Choroid plexus epithelial cell (primary cell): ENCODE data around the gene SPTLC1.
"Not testable (repeated sequence)": the region's sequence is repeated elsewhere in the genome, so short reads cannot be mapped to it uniquely, and the experiment has no call there.

Experiments used
- DNase-seq: peaks from one replicate; pipeline ENCODE4 v3.0.0-alpha.2; 2010; ENCODE audit warnings: low read depth
- H3K4me3 ChIP-seq: 2 replicates; pipeline ENCODE4 v1.5.1; 2011; ENCODE audit warnings: low read depth, mild to moderate bottlenecking, control low read depth, low read length, moderate library complexity
- TF ChIP-seq, protein P1 (sequence below): conservative IDR thresholded peaks from 2 replicates; pipeline ENCODE4 v1.5.1; 2011; ENCODE audit warnings: low read depth, mild to moderate bottlenecking, control low read depth, inconsistent platforms, low read length, moderate library complexity

Gene SPTLC1

GRCh38 chr9:92136184-92136858 is 21.1 kb upstream of the SPTLC1 start:
- H3K4me3 ChIP-seq = no peak overlapping the region
- TF ChIP-seq, protein P1, sequence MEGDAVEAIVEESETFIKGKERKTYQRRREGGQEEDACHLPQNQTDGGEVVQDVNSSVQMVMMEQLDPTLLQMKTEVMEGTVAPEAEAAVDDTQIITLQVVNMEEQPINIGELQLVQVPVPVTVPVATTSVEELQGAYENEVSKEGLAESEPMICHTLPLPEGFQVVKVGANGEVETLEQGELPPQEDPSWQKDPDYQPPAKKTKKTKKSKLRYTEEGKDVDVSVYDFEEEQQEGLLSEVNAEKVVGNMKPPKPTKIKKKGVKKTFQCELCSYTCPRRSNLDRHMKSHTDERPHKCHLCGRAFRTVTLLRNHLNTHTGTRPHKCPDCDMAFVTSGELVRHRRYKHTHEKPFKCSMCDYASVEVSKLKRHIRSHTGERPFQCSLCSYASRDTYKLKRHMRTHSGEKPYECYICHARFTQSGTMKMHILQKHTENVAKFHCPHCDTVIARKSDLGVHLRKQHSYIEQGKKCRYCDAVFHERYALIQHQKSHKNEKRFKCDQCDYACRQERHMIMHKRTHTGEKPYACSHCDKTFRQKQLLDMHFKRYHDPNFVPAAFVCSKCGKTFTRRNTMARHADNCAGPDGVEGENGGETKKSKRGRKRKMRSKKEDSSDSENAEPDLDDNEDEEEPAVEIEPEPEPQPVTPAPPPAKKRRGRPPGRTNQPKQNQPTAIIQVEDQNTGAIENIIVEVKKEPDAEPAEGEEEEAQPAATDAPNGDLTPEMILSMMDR = no peak
- DNase-seq = no peak

DNA sequence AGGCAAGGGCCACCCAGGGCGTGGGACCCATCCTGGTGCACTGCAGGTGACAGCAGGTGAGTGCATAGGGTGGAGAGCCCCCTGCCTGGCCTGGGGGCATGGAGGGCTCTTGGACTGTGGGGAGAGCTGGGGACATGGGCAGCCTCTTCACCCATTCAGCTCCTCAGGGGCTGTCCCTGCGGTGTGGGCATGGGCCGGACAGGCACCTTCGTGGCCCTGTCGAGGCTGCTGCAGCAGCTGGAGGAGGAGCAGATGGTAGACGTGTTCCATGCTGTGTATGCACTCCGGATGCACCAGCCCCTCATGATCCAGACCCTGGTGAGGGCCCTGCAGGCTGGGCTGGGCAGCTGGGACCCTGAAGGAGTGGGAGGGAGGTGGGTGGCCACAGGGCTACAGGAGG is 20.4 kb upstream of the SPTLC1 start:
- TF ChIP-seq, protein P1 = no peak
- H3K4me3 ChIP-seq = no peak overlapping the region

GRCh38 chr9:92133949-92134604 is 18.9 kb upstream of the SPTLC1 start:
- TF ChIP-seq, protein P1 = peak; percentile 94
- peak overlapping the region; percentile 27 for H3K4me3 ChIP-seq
- peak; percentile 86 for DNase-seq

More for the DNA sequence above, 20.4 kb upstream of the SPTLC1 start:
- DNase-seq = no peak

DNA sequence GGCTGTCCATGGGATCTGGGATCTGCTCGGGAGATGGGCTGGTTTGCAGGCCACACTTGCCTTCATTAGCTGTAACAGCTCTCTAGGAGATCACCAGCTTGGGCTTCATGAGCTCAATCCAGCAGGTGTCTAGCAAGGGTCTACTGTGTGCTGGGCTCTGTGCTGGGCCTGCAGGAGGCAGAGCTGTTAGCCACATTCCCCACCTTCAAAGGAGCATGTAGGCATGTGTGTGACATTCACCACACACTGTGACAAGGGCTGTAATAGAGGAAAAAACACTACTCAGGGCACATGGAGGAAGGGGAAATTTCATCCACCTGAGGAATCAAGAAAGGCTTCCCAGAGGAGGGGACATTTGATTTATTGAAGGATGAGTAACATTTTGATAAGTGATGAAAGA is 17.7 kb upstream of the SPTLC1 start:
- H3K4me3 ChIP-seq, DNase-seq: not testable (repeated sequence)

DNA sequence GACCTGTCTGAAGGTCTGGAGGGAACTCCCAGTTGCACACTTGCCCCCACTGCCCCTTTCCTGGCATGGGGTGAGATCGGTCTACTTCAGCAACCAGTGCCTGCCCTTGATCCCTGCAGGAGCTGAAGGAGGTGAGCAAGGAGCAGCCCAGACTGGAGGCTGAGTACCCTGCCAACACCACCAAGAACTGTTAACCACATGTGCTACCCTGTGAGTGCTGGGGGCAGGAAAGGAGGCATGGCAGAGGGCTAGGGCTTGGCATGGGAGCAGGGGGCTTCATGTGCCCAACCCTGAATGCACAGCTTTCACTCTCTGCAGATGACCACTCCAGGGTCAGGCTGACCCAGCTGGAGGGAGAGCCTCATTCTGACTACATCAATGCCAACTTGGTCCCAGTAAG is 17.3 kb upstream of the SPTLC1 start:
- TF ChIP-seq, protein P1 = no peak

GRCh38 chr9:92122800-92123199 is 7.6 kb upstream of the SPTLC1 start:
- DNase-seq = no peak

More for the DNA sequence above, 17.3 kb upstream of the SPTLC1 start:
- H3K4me3 ChIP-seq = no peak overlapping the region
- DNase-seq = no peak

GRCh38 chr9:92122061-92122460 is 6.8 kb upstream of the SPTLC1 start:
- no peak overlapping the region for H3K4me3 ChIP-seq
- no peak for DNase-seq
- TF ChIP-seq, protein P1 = no peak

More at GRCh38 chr9:92122800-92123199, 7.6 kb upstream of the SPTLC1 start:
- no peak overlapping the region for H3K4me3 ChIP-seq
- TF ChIP-seq, protein P1 = no peak
